HG03025 (cell line): ENCODE results near the gene MAP3K7CL.
"Not testable (repeated sequence)": the region's sequence is repeated elsewhere in the genome, so short reads cannot be mapped to it uniquely, and the experiment has no call there.

Experiments used
- ATAC-seq: cut with Tn5 transposase; IDR thresholded peaks from one replicate; pipeline ENCODE4 v1.9.1; 2021; ENCODE audit warnings: mild to moderate bottlenecking, moderate library complexity; ENCODE audit not compliant: unreplicated experiment, low FRiP score

Gene MAP3K7CL

GRCh38 chr21:29125979-29126378, 4.5 kb upstream of the MAP3K7CL start:
- no peak for ATAC-seq

GRCh38 chr21:29133241-29133640, 2.8 kb downstream of the MAP3K7CL start:
- no peak for ATAC-seq

- ATAC-seq: no peak
Observed at GRCh38 chr21:29133796-29134195, 3.4 kb downstream of the MAP3K7CL start.

- no peak for ATAC-seq
Observed at GRCh38 chr21:29135481-29135880, 5.0 kb downstream of the MAP3K7CL start.

GRCh38 chr21:29136033-29136432, 5.6 kb downstream of the MAP3K7CL start:
- ATAC-seq: no peak

GRCh38 chr21:29144736-29145353, 14.4 kb downstream of the MAP3K7CL start:
- no peak for ATAC-seq

- no peak for ATAC-seq
Observed at GRCh38 chr21:29145354-29145782, 14.9 kb downstream of the MAP3K7CL start.

GRCh38 chr21:29145852-29146453, 15.5 kb downstream of the MAP3K7CL start:
- no peak for ATAC-seq

- no peak for ATAC-seq
Observed at GRCh38 chr21:29146726-29147125, 16.3 kb downstream of the MAP3K7CL start.

GRCh38 chr21:29148530-29148929, 18.1 kb downstream of the MAP3K7CL start:
- ATAC-seq: no peak

GRCh38 chr21:29149808-29150425, 19.5 kb downstream of the MAP3K7CL start:
- no peak for ATAC-seq

- no peak for ATAC-seq
Observed at GRCh38 chr21:29151931-29152330, 21.5 kb downstream of the MAP3K7CL start.

GRCh38 chr21:29152916-29153315, 22.5 kb downstream of the MAP3K7CL start:
- no peak for ATAC-seq

GRCh38 chr21:29154270-29154669, 23.8 kb downstream of the MAP3K7CL start:
- no peak for ATAC-seq

- ATAC-seq: no peak
Observed at GRCh38 chr21:29155118-29155932, 24.9 kb downstream of the MAP3K7CL start.

GRCh38 chr21:29155933-29156260, 25.5 kb downstream of the MAP3K7CL start:
- no peak for ATAC-seq

GRCh38 chr21:29157080-29157479, 26.6 kb downstream of the MAP3K7CL start:
- ATAC-seq: no peak

GRCh38 chr21:29159842-29160241, 29.4 kb downstream of the MAP3K7CL start:
- no peak for ATAC-seq

- not testable (repeated sequence) for ATAC-seq
Observed at GRCh38 chr21:29162825-29163224, 32.4 kb downstream of the MAP3K7CL start.

- ATAC-seq: no peak
Observed at GRCh38 chr21:29163341-29164115, 33.1 kb downstream of the MAP3K7CL start.
